GOT3 (cell line): ENCODE results near the gene CYB5RL.
"Not testable (repeated sequence)": the region's sequence is repeated elsewhere in the genome, so short reads cannot be mapped to it uniquely, and the experiment has no call there.

Source experiments
- DNase-seq: peaks from one replicate; lab custom pipeline; 2025; ENCODE audit warnings: mixed read lengths; lab: John Stamatoyannopoulos, UW

Gene CYB5RL

GRCh38 chr1:54225986-54226559 lies 26.2 kb upstream of the CYB5RL start:
- DNase-seq: no peak

DNA sequence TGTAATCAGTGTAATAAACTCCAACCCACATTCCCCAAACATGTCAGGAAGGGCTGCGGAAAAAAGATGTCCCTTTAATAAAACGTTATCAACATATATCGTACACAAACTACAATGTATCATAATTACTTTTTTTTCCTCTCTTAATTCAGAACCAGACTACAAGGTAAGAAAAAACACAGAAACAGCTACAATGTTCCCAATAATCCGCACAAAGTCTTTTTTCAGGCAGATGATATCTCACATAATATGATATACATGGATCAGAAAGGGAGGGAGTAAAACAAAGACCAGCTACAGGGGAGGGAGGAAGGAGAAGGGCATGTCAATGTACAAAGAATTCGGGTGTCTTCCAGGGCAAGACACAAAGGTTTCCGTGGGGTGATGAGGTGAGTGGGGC lies 25.5 kb upstream of the CYB5RL start:
- no peak for DNase-seq

- no peak for DNase-seq
Observed at GRCh38 chr1:54224233-54224632, 24.4 kb upstream of the CYB5RL start.

DNA sequence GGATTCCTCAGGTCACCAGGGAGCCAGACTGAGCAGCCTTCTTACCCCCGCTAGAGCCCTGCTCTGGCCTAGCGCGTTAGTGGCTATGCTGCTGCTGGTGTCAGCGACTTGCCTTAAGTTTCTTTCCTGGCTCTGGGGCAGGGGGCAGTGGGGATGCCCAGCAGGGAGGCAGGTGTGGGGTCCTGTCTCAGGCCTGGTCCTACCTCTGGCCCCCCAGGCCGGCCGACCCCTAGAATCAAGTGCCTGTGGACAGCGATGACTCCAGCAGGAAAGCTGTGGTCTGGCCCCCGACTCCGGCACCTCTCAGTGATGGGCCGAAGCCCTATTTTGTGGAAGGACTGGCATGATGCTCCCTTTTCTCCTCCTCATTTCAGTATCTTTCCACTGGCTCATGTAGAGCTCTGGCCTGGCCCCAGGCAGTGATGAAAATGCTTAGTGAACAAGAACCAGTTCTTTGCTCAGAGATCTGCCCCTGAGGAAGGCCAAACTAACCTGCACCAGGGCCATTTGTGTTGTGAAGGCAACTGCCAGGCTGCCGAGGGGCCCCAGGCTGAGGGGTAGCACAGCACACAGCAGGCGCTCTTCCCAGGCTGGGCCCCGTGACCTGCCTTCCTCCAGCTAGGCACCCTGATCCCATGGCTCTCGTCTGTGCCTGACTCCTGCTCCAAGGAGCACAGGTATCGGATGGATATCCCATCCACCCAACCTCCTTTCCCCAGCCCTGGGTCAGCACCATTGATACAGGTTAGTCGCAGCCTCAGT lies 23.8 kb upstream of the CYB5RL start:
- no peak for DNase-seq

- DNase-seq: no peak
Observed at GRCh38 chr1:54222711-54223110, 22.9 kb upstream of the CYB5RL start.

DNA sequence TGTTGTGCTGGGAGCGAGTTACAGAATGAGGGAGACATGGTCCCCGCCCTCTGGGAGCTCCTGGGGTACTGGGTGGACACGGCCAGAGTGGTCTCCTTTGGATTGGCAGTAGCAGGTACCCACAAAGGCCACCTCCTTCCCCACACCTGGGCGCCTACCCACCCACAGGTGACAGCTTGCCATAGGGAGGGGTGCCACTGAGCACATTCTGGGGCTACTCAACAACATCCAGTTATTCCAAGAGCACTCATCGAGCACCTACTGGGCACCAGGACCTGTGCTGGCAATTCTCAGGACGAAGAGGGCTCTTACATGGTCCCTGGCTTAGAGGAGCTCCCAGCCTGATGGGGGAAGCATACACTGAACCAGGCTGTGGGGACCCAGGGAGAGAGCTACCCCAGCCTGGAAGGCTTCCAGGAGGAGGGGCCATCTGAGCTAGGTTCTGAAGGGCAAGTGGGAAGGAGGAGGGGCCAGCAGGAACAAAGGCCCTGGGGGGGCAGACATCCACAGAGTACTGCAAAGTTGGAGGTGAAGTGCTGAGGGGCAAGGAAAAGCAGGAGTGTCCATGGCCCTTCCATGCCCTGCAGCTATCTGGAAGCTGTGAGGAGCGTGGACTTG lies 22.1 kb upstream of the CYB5RL start:
- DNase-seq: no peak

DNA sequence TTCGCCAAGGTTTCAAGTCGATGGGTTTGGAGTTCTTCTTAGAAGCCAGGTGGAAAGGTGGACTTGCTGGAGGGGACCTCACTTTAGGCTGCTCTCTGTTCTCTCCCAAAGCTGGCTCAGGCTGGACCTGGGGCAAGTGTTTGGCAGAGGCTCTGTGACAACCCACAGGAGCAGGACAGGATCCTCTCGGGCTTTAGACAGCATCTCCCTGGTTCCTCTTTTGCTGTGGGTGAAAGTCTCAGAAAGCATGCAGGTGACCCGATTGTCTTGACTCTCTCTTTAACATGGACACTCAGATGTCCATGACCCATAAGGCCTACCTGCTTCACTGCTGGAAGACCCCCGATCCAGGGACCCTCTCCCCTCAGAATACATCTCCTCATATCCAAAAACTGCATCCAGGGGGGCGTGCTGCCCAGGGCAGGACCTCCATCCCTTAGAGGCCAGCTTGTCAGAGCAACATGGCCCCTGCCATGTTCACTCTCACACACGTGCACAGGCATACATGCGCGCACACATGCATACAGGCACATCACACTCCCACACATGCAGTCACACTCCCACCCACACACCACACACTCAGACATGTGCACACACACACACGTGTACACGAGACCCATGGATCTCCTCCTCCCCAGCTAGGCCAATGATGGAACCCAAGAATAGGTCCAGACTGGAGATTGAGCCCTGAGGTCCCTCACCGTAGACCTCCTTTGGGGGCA lies 21.4 kb upstream of the CYB5RL start:
- DNase-seq: no peak

DNA sequence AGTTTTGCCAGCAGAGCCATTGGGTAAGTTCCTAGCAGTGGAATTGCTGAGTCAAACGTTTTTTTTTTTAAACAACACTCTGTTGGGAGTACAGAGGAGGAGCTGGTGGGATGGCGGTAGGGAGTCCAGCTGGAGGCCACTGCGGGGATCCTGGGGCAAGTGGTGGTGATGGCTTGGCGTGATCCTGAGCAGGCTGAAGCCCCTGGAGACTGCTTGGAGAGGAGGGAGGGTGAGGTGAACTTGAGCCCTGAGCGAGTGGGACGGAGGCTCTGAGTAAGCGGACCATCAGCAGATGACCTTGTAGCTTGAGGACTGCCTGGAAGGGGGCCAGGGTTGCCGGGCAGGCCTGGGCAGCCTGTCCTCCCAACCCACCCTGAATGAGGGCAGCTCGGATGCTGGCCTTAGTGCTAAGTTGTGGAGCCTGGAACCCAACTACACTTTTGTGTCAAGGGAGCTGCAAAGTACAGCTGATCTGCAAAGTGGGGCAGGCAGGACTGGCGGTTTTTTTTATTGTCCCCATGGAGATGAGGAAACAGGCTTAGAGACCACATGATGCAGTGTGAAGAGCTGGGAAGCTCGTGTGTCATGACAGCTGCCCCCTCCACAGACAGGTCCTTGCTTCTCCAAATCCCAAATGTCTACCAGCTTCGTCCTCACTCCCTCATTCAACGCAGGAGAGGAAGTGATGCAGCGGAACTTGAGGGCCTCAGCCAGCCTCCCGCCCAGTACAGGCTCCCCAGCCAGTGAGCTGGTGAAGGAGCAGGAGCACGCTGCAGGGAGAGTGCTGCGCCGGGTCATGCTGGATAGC lies 20.4 kb upstream of the CYB5RL start:
- peak; percentile 61 for DNase-seq

GRCh38 chr1:54219688-54220003 lies 19.8 kb upstream of the CYB5RL start:
- DNase-seq: no peak

GRCh38 chr1:54218883-54219687 lies 19.3 kb upstream of the CYB5RL start:
- no peak for DNase-seq

GRCh38 chr1:54215523-54215922 lies 15.7 kb upstream of the CYB5RL start:
- DNase-seq: no peak

- no peak for DNase-seq
Observed at GRCh38 chr1:54212872-54213271, 13.0 kb upstream of the CYB5RL start.

DNA sequence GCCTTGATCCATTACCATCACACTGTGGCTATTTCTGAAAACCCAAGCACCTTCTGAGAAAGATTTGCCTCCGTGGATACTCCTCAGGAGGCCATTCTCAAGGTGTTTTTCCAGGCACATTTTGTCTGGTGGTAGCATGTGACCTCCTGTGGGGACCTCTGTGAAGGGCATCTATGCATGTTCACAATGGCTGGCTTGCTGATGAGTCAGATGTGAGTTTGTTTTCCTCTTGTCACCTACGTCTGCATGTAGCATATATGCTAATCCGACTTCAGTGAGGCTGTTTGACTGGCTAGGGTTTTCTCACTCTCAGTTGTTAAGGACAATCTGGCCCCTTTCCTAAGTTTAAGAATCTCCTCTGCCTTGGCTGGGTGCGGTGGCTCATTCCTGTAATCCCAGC lies 8.1 kb upstream of the CYB5RL start:
- not testable (repeated sequence) for DNase-seq

- no peak for DNase-seq
Observed at GRCh38 chr1:54207287-54207686, 7.5 kb upstream of the CYB5RL start.

GRCh38 chr1:54204199-54204598 lies 4.4 kb upstream of the CYB5RL start:
- no peak for DNase-seq

- DNase-seq: no peak
Observed at GRCh38 chr1:54200519-54200997, 728 bp upstream of the CYB5RL start.

DNA sequence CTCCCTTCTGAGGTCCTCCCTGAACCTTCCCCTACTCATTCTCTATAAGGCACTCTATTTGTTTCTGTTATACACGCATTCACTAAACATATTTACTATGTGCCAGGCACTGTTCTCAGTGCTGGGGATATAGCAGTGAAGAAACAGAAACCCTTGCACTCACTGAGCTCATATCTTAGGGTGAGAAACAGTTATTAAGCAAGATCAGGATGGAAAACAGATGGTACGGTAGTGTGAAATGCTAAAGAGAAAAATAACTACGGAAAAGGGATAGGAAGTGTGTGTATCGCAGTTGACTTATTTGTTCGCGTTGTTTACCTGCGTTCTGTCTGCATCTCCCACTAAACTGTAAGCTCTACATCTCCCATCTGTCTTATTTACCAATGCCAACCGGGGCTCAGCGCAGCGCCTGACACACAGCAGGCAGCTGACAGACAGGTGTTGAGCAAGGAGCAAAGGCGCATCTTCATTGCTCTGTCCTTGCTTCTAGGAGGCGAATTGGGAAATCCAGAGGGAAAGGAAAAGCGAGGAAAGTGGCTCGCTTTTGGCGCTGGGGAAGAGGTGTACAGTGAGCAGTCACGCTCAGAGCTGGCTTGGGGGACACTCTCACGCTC lies 572 bp downstream of the CYB5RL start:
- DNase-seq: no peak

DNA sequence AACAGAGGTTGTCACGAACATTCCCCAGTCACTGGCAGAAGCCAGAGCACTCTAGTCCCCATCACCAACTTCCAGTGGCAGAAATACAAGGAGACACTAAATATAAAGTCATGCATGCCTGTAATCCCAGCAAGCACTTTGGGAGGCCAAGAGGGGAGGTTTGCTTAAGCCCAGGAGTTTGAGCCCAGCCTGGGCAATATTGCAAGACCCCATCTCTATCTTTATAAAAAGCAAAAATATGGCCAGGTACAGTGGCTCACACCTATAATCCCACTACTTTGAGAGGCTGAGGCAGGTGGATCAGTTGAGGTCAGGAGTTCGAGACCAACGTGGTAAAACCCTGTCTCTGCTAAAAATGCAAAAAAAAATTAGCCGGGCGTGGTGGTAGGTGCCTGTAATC lies 6.4 kb downstream of the CYB5RL start:
- DNase-seq: no peak

DNA sequence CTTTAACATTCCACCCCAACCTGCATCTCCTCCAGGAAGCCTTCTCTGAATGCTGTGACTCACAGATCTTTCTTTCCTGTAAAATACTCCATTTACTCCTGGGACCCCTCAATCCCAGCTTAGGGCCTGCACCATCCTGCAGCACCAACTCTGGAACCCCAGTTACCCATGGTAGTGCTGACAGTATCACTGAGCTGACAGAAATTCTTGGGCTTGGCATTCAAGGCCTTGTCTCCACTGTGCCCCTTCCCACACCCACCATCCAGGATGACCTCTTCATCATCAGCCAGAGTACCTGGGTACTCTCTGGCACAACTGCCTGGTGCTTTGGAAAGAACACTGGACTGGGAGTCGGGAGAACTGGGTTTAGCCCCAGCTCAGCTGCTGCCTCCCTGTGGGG lies 8.3 kb downstream of the CYB5RL start:
- DNase-seq: no peak

DNA sequence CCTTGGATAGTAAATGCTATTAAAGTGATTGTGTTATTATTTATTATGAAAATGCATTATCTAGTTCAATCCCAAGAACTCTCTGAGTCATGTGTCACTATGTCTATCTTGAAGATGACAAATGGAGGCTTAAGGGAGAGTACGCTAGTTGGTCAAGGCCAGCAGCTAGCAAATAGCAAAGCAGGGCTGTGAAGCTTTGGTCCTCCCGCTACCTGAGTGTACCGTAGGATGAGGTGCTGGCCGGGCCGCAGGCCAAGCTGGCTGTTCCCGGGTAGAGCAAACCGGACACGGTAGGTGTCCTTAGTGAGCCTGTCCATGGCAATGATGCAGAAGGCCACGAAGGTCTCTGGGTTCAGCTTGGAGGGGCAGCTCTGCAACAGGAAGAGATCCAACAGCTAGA lies 9.3 kb downstream of the CYB5RL start:
- DNase-seq: no peak

GRCh38 chr1:54188291-54188690 lies 11.5 kb downstream of the CYB5RL start:
- DNase-seq: no peak
